Inflammatory macrophage treated with lipopolysaccharide for 4 hours (primary cell): ENCODE measurements around the gene MOV10L1.

Experiments
- DNase-seq: peaks from one replicate; pipeline ENCODE4 v3.0.0-alpha.2; 2020

The MOV10L1 gene

GRCh38 chr22:50177537-50178470 lies 88.0 kb downstream of the MOV10L1 start:
- DNase-seq = no peak

GRCh38 chr22:50178471-50178864 lies 88.7 kb downstream of the MOV10L1 start:
- DNase-seq = no peak

GRCh38 chr22:50178871-50179869 lies 89.4 kb downstream of the MOV10L1 start:
- DNase-seq = no peak

GRCh38 chr22:50179937-50180726 lies 90.3 kb downstream of the MOV10L1 start:
- no peak for DNase-seq

GRCh38 chr22:50180727-50181521 lies 91.1 kb downstream of the MOV10L1 start:
- DNase-seq = no peak

- no peak for DNase-seq
Observed at GRCh38 chr22:50182176-50183081, 92.6 kb downstream of the MOV10L1 start.

GRCh38 chr22:50183141-50183971 lies 93.5 kb downstream of the MOV10L1 start:
- no peak for DNase-seq

GRCh38 chr22:50184004-50184901 lies 94.4 kb downstream of the MOV10L1 start:
- peak; percentile 57 for DNase-seq

- DNase-seq = no peak
Observed at GRCh38 chr22:50184902-50185374, 95.1 kb downstream of the MOV10L1 start.

- peak; percentile 91 for DNase-seq
Observed at GRCh38 chr22:50185375-50186087, 95.7 kb downstream of the MOV10L1 start, which contains the start of gene TRABD. Gene TRABD (plus strand): TSS chr22:50185913. CDS start chr22:50193061, 7,148 bp downstream.

- no peak for DNase-seq
Observed at GRCh38 chr22:50186181-50186714, 96.4 kb downstream of the MOV10L1 start.

- DNase-seq = no peak
Observed at GRCh38 chr22:50186761-50187523, 97.1 kb downstream of the MOV10L1 start.

GRCh38 chr22:50188356-50188755 lies 98.5 kb downstream of the MOV10L1 start:
- no peak for DNase-seq

- no peak for DNase-seq
Observed at GRCh38 chr22:50189184-50189848, 99.5 kb downstream of the MOV10L1 start.

GRCh38 chr22:50189849-50190181 lies 100.0 kb downstream of the MOV10L1 start:
- no peak for DNase-seq
